Smooth muscle cell (in vitro differentiated cells): ENCODE results near the gene KIF25. TPM values are rescaled to one million over a fixed set of nuclear protein-coding genes. Genes with fewer than 3 reads are reported as not detected.

Experiments used
- DNase-seq: peaks from one replicate; lab custom pipeline; 2025; ENCODE audit not compliant: unreplicated experiment; lab: John Stamatoyannopoulos, UW
- H2AFZ ChIP-seq: fragments of 200-600 bp; sonication (generic); 2 replicates; pipeline ENCODE4 v1.6.0; 2016; ENCODE audit warnings: antibody characterized with exemption, low read depth, mild to moderate bottlenecking
- H3F3A ChIP-seq: fragments of 200-600 bp; sonication (generic); 2 replicates; pipeline ENCODE4 v1.6.0; 2017; ENCODE audit warnings: antibody characterized with exemption, low read depth
- H3K27ac ChIP-seq: fragments of 200-600 bp; sonication (generic); 2 replicates; pipeline ENCODE4 v1.5.1; 2016; ENCODE audit warnings: low read depth, mild to moderate bottlenecking
- H3K27me3 ChIP-seq: fragments of 200-600 bp; sonication (generic); 2 replicates; pipeline ENCODE4 v1.6.1; 2016; ENCODE audit warnings: low read depth, mild to moderate bottlenecking
- H3K36me3 ChIP-seq: fragments of 200-600 bp; sonication (generic); 2 replicates; pipeline ENCODE4 v1.5.1; 2016; ENCODE audit warnings: low read depth
- H3K4me1 ChIP-seq: fragments of 200-600 bp; sonication (generic); 2 replicates; pipeline ENCODE4 v1.5.1; 2016; ENCODE audit warnings: low read depth
- H3K4me2 ChIP-seq: fragments of 200-600 bp; sonication (generic); 2 replicates; pipeline ENCODE4 v1.6.0; 2016; ENCODE audit warnings: mild to moderate bottlenecking
- H3K4me3 ChIP-seq: fragments of 200-600 bp; sonication (generic); 2 replicates; pipeline ENCODE4 v1.5.1; 2016; ENCODE audit warnings: mild to moderate bottlenecking
- H3K79me2 ChIP-seq: fragments of 200-600 bp; sonication (generic); 2 replicates; pipeline ENCODE4 v1.6.0; 2016; ENCODE audit warnings: low read depth, mild to moderate bottlenecking
- H3K9ac ChIP-seq: fragments of 200-600 bp; sonication (generic); 2 replicates; pipeline ENCODE4 v1.6.0; 2016; ENCODE audit warnings: low read depth
- H3K9me3 ChIP-seq: fragments of 200-600 bp; sonication (generic); replicated peaks from 2 replicates; pipeline ENCODE4 v1.5.1; 2016; ENCODE audit warnings: low read depth
- H4K20me1 ChIP-seq: fragments of 200-600 bp; sonication (generic); 2 replicates; pipeline ENCODE4 v1.6.0; 2016; ENCODE audit warnings: low read depth
- CTCF ChIP-seq: fragments of 200-600 bp; sonication (generic); IDR thresholded peaks from 2 replicates; pipeline ENCODE4 v1.5.1; 2017; ENCODE audit warnings: borderline replicate concordance, mild to moderate bottlenecking, antibody characterized with exemption; ENCODE audit not compliant: insufficient read depth, poor library complexity, severe bottlenecking
- WGBS: methylation state at CpG from one replicate; pipeline ENCODE4 v1.1.7; 2016; ENCODE audit warnings: low lambda C conversion rate; 5-methylcytosine and 5-hydroxymethylcytosine counted together
- polyA plus RNA-seq: library from polyadenylated mRNA; unstranded; fragments of >200 nt; fragmentation: Nextera tagmentation; extraction: Ambion mirVana; gene quantifications from 2 replicates; pipeline ENCODE4 v1.2.1, GENCODE V29; 2016
- total RNA-seq: library from RNA; depleted of rRNA; stranded (reverse); fragments of >200 nt; gene quantifications from 2 replicates; pipeline ENCODE4 v1.2.3, GENCODE V29; 2014

Gene KIF25
- total and polyA plus RNA-seq, 2 experiments from 2014 or later, result 0.22 to 1.5 TPM

DNA sequence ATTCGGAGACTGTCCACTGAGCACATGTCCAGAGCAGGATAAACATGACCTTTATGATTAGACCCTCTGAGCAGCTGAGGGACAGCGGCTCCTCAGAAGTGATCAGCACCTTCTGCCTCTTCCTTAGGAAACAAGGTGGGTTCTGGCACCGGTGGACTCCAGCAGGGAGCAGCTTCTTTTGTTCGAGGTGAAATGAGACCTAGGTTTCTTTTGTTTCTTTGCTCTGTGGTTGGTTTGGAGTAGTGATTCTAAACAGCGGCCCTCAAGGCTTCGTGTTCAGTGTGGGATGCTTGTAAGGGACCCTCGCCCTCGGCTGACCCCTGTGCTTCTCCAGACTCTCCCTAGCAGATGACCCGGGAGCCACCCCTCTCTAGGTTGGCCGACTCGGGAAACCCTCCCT, 96.2 kb downstream of the KIF25 start:
- no peak for TF ChIP-seq CTCF
- no peak for DNase-seq
- Histone ChIP-seq H3K27me3 (no peaks in the 10 kb centered on the region), H3K9me3 (no peaks in the 10 kb centered on the region), H3K4me2 (no peak overlapping the region), H3K79me2 (no peaks in the 10 kb centered on the region), H2AFZ (no peak overlapping the region), H4K20me1 (no peaks in the 10 kb centered on the region), H3K4me1 (peaks cover 4% of the 10 kb centered on the region), H3K9ac (no peak overlapping the region), H3K4me3 (no peak overlapping the region), H3K36me3 (no peaks in the 10 kb centered on the region), H3F3A (peaks cover 2% of the 10 kb centered on the region), H3K27ac (no peak overlapping the region)
- 95% methylated on average over 11 of the region's 11 CpGs for WGBS

Other genes starting within 250 kb of the KIF25 start
- 98.8 and 125 TPM in 2 replicates for gene AFDN, start 170.8 kb upstream of the KIF25 start, total RNA-seq
- gene AFDN, start 170.8 kb upstream of the KIF25 start, polyA plus RNA-seq, result 52.3 and 83.7 TPM in 2 replicates
- gene FRMD1, start 81.5 kb downstream of the KIF25 start, total RNA-seq, result not detected in 2 replicates
- not detected in 2 replicates for gene FRMD1, start 81.5 kb downstream of the KIF25 start, polyA plus RNA-seq